Activated CD8-positive, alpha-beta T cell treated with anti-CD3 and anti-CD28 coated beads, Interleukin-2, amount 10 ng/mL, durations not matched to agents 7 days and 5 days (primary cell): ENCODE results near the gene ISM1. TPM values are rescaled to one million over a fixed set of nuclear protein-coding genes. Genes with fewer than 3 reads are reported as not detected.

Source experiments
- ATAC-seq: fragments of 150-1000 bp; cut with Tn5 transposase; one replicate; pipeline ENCODE4 v1.10.0; 2021; ENCODE audit warnings: moderate library complexity
- CTCF ChIA-PET: fragments of 350-600 bp; sonication (Branson Sonifier 250); formaldehyde crosslinking; loops from one replicate; lab custom pipeline; 2021; ENCODE audit warnings: antibody characterized with exemption; lab: Charles Lee
- POLR2A ChIA-PET: fragments of 350-600 bp; sonication (Branson Sonifier 250); formaldehyde crosslinking; loops from one replicate; lab custom pipeline; 2021; ENCODE audit warnings: antibody characterized with exemption; lab: Charles Lee
- DNase-seq: peaks from one replicate; pipeline ENCODE4 v3.0.0-alpha.2; 2020
- H3K27ac Mint-ChIP-seq: one replicate; pipeline ENCODE4 v1.8.0; 2021; ENCODE audit warnings: mild to moderate bottlenecking, mixed read lengths
- H3K27me3 Mint-ChIP-seq: one replicate; pipeline ENCODE4 v1.8.0; 2021; ENCODE audit warnings: low read depth, mixed read lengths
- H3K36me3 Mint-ChIP-seq: one replicate; pipeline ENCODE4 v1.8.0; 2021; ENCODE audit warnings: low read depth, mixed read lengths
- H3K4me1 Mint-ChIP-seq: one replicate; pipeline ENCODE4 v1.8.0; 2021; ENCODE audit warnings: low read depth, mixed read lengths
- H3K4me3 Mint-ChIP-seq: one replicate; pipeline ENCODE4 v1.8.0; 2021; ENCODE audit warnings: mild to moderate bottlenecking, mixed read lengths
- H3K9me3 Mint-ChIP-seq: one replicate; pipeline ENCODE4 v1.8.0; 2022; ENCODE audit warnings: mixed read lengths; ENCODE audit not compliant: insufficient read depth
- total RNA-seq, 2 experiments: library from RNA; stranded (reverse); gene quantifications; one replicate each; pipeline ENCODE4 v1.2.3, GENCODE V29; 2021

The ISM1 gene
- 1 to 10 TPM; 2.9 to 3.7 TPM for total RNA-seq

- ATAC-seq: peak; percentile 43
Observed at GRCh38 chr20:13220904-13221297, at the start of gene ISM1. ISM1 (plus strand) TSS chr20:13221274; CDS start chr20:13221777, 503 bp downstream.

GRCh38 chr20:13173201-13173600 is 47.9 kb upstream of the ISM1 start:
- H3K4me1 Mint-ChIP-seq: no peaks in the 10 kb centered on the region
- ChIA-PET POLR2A (no interaction called here), CTCF (no interaction called here)
- H3K9me3 Mint-ChIP-seq: no peaks in the 10 kb centered on the region
- ATAC-seq (no peak), DNase-seq (no peak)
- H3K36me3 Mint-ChIP-seq: no peaks in the 10 kb centered on the region
- H3K4me3 Mint-ChIP-seq: no peak overlapping the region
- H3K27ac Mint-ChIP-seq: no peak overlapping the region
- peaks cover 8% of the 10 kb centered on the region for H3K27me3 Mint-ChIP-seq

More at GRCh38 chr20:13220904-13221297, at the start of gene ISM1:
- peaks cover 2% of the 10 kb centered on the region for H3K36me3 Mint-ChIP-seq
- ChIA-PET CTCF (interaction anchor here (0.9 to 2.4 kb wide), 5 partner anchors 18 to 341 kb away, joined by 3 to 8 read pairs (median 3); no protein-coding TSS in a partner anchor), POLR2A (interaction anchor here (0.7 to 1.8 kb wide), 5 partner anchors 8 to 209 kb away, joined by 3 to 5 read pairs (median 4); no protein-coding TSS in a partner anchor)
- peaks cover 32% of the 10 kb centered on the region for H3K4me1 Mint-ChIP-seq
- H3K27me3 Mint-ChIP-seq: peaks cover 50% of the 10 kb centered on the region
- H3K9me3 Mint-ChIP-seq: peaks cover under 1% of the 10 kb centered on the region
- peak within 1 kb of the TSS; percentile 81 for H3K4me3 Mint-ChIP-seq
- peak; percentile 48 for DNase-seq
- peak within 1 kb of the TSS; percentile 75 for H3K27ac Mint-ChIP-seq

- Mint-ChIP-seq H3K4me3 (no peak overlapping the region), H3K27ac (no peak overlapping the region), H3K9me3 (no peaks in the 10 kb centered on the region), H3K27me3 (peaks cover 8% of the 10 kb centered on the region), H3K36me3 (no peaks in the 10 kb centered on the region), H3K4me1 (no peaks in the 10 kb centered on the region)
- CTCF ChIA-PET: no interaction called here
- ATAC-seq: no peak
- DNase-seq: no peak
- POLR2A ChIA-PET: no interaction called here
Observed at GRCh38 chr20:13174402-13174801, 46.7 kb upstream of the ISM1 start.

- no peak overlapping the region for H3K4me3 Mint-ChIP-seq
- DNase-seq (no peak), ATAC-seq (no peak)
- H3K4me1 Mint-ChIP-seq: no peaks in the 10 kb centered on the region
- H3K27ac Mint-ChIP-seq: no peak overlapping the region
- no peaks in the 10 kb centered on the region for H3K9me3 Mint-ChIP-seq
- ChIA-PET POLR2A (no interaction called here), CTCF (no interaction called here)
- no peaks in the 10 kb centered on the region for H3K36me3 Mint-ChIP-seq
- peaks cover 8% of the 10 kb centered on the region for H3K27me3 Mint-ChIP-seq
Observed at GRCh38 chr20:13180986-13181889, 39.8 kb upstream of the ISM1 start.

GRCh38 chr20:13183005-13183404 is 38.1 kb upstream of the ISM1 start:
- Mint-ChIP-seq H3K4me1 (peaks cover 6% of the 10 kb centered on the region), H3K9me3 (peaks cover 4% of the 10 kb centered on the region), H3K4me3 (no peak overlapping the region), H3K36me3 (no peaks in the 10 kb centered on the region), H3K27me3 (no peaks in the 10 kb centered on the region), H3K27ac (no peak overlapping the region)
- DNase-seq (no peak), ATAC-seq (no peak)
- ChIA-PET POLR2A (no interaction called here), CTCF (interaction anchor here (1.1 kb wide), 1 partner anchor 364 kb away, joined by 3 read pairs; no protein-coding TSS in a partner anchor)

GRCh38 chr20:13186043-13186774 is 34.9 kb upstream of the ISM1 start:
- H3K27ac Mint-ChIP-seq: no peak overlapping the region

GRCh38 chr20:13187899-13188298 is 33.2 kb upstream of the ISM1 start:
- peaks cover 3% of the 10 kb centered on the region for H3K27me3 Mint-ChIP-seq
- peaks cover 6% of the 10 kb centered on the region for H3K4me1 Mint-ChIP-seq
- H3K4me3 Mint-ChIP-seq: no peak overlapping the region
- no peaks in the 10 kb centered on the region for H3K36me3 Mint-ChIP-seq
- ChIA-PET POLR2A (no interaction called here), CTCF (no interaction called here)
- no peak for DNase-seq
- no peak overlapping the region for H3K27ac Mint-ChIP-seq
- ATAC-seq: no peak
- peaks cover 4% of the 10 kb centered on the region for H3K9me3 Mint-ChIP-seq

More at GRCh38 chr20:13186043-13186774, 34.9 kb upstream of the ISM1 start:
- ATAC-seq: no peak
- no peak for DNase-seq
- POLR2A ChIA-PET: no interaction called here
- Mint-ChIP-seq H3K4me3 (no peak overlapping the region), H3K27me3 (peaks cover 3% of the 10 kb centered on the region), H3K4me1 (peaks cover 6% of the 10 kb centered on the region), H3K9me3 (peaks cover 4% of the 10 kb centered on the region), H3K36me3 (no peaks in the 10 kb centered on the region)
- CTCF ChIA-PET: no interaction called here

- Mint-ChIP-seq H3K4me3 (no peak overlapping the region), H3K4me1 (no peaks in the 10 kb centered on the region), H3K36me3 (no peaks in the 10 kb centered on the region), H3K27me3 (peaks cover 3% of the 10 kb centered on the region), H3K27ac (no peak overlapping the region), H3K9me3 (no peaks in the 10 kb centered on the region)
- no peak for ATAC-seq
- POLR2A ChIA-PET: no interaction called here
- DNase-seq: no peak
- CTCF ChIA-PET: no interaction called here
Observed at GRCh38 chr20:13199279-13199678, 21.8 kb upstream of the ISM1 start.

- ChIA-PET POLR2A (no interaction called here), CTCF (no interaction called here)
- Mint-ChIP-seq H3K27me3 (peaks cover 5% of the 10 kb centered on the region), H3K4me1 (no peaks in the 10 kb centered on the region), H3K9me3 (no peaks in the 10 kb centered on the region), H3K4me3 (no peak overlapping the region), H3K36me3 (no peaks in the 10 kb centered on the region), H3K27ac (no peak overlapping the region)
- no peak for ATAC-seq
- no peak for DNase-seq
Observed at GRCh38 chr20:13200767-13201500, 20.1 kb upstream of the ISM1 start.

- H3K36me3 Mint-ChIP-seq: no peaks in the 10 kb centered on the region
- H3K4me1 Mint-ChIP-seq: no peaks in the 10 kb centered on the region
- ATAC-seq: no peak
Observed at GRCh38 chr20:13202565-13202964, 18.5 kb upstream of the ISM1 start.

GRCh38 chr20:13205425-13205824 is 15.6 kb upstream of the ISM1 start:
- DNase-seq (no peak), ATAC-seq (no peak)
- no peaks in the 10 kb centered on the region for H3K9me3 Mint-ChIP-seq
- no peak overlapping the region for H3K27ac Mint-ChIP-seq
- peaks cover 5% of the 10 kb centered on the region for H3K27me3 Mint-ChIP-seq
- ChIA-PET CTCF (no interaction called here), POLR2A (no interaction called here)
- no peaks in the 10 kb centered on the region for H3K36me3 Mint-ChIP-seq
- H3K4me1 Mint-ChIP-seq: no peaks in the 10 kb centered on the region
- no peak overlapping the region for H3K4me3 Mint-ChIP-seq

More at GRCh38 chr20:13202565-13202964, 18.5 kb upstream of the ISM1 start:
- DNase-seq: no peak
- Mint-ChIP-seq H3K27me3 (peaks cover 5% of the 10 kb centered on the region), H3K9me3 (no peaks in the 10 kb centered on the region), H3K27ac (no peak overlapping the region), H3K4me3 (no peak overlapping the region)
- ChIA-PET POLR2A (no interaction called here), CTCF (interaction anchor here (0.9 to 1.4 kb wide), 2 partner anchors 18 to 100 kb away, joined by 3 read pairs; no protein-coding TSS in a partner anchor)
